T47D (cell line): ENCODE measurements around the gene TBK1.
A peak's percentile ranks its signal among the peaks of the same experiment; 100 is the strongest.

ENCODE experiments used
- DNase-seq, 2 experiments: peaks; one replicate each; pipeline versions ENCODE4 v3.0.0 to v3.0.0-alpha.2; 2011 to 2012; ENCODE audit warnings: low read depth in 1 of 2, low spot score in 1 of 2
- JUND ChIP-seq: IDR thresholded peaks from 2 replicates; pipeline ENCODE4 v1.6.1; 2012; ENCODE audit warnings: low read depth
- in situ Hi-C: cut with HindIII; loops from 2 replicates; pipeline ENCODE4 v1.10.0; 2016; ENCODE audit warnings: low sequenced_read_pairs, low pct_unique_long_range_greater_than_20kb

TBK1 gene

GRCh38 chr12:64430886-64431285, 21.0 kb upstream of the TBK1 start:
- no peak for DNase-seq
- in situ Hi-C loops = no loop called here
- no peak for TF ChIP-seq JUND

- DNase-seq = no peak
- in situ Hi-C loops = no loop called here
- no peak for TF ChIP-seq JUND
Measured at GRCh38 chr12:64431791-64432190, 20.1 kb upstream of the TBK1 start.

GRCh38 chr12:64433915-64434314, 18.0 kb upstream of the TBK1 start:
- in situ Hi-C loops = no loop called here
- DNase-seq = no peak
- no peak for TF ChIP-seq JUND

- in situ Hi-C loops = no loop called here
- TF ChIP-seq JUND = no peak
- DNase-seq = no peak
Measured at GRCh38 chr12:64440100-64440499, 11.8 kb upstream of the TBK1 start.

GRCh38 chr12:64445490-64445889, 6.4 kb upstream of the TBK1 start:
- DNase-seq = no peak
- no peak for TF ChIP-seq JUND
- in situ Hi-C loops = no loop called here

- in situ Hi-C loops = no loop called here
- no peak for TF ChIP-seq JUND
- no peak for DNase-seq
Measured at GRCh38 chr12:64446295-64446694, 5.6 kb upstream of the TBK1 start.

- DNase-seq = no peak
- in situ Hi-C loops = no loop called here
- no peak for TF ChIP-seq JUND
Measured at GRCh38 chr12:64450057-64450640, 1.8 kb upstream of the TBK1 start.

- no peak for TF ChIP-seq JUND
- in situ Hi-C loops = no loop called here
- peak in 1 of 2 experiments; percentile 27 for DNase-seq
Measured at GRCh38 chr12:64450711-64451486, 1.0 kb upstream of the TBK1 start.

- DNase-seq = peak; percentile 52 to 91
- TF ChIP-seq JUND = no peak
- in situ Hi-C loops = no loop called here
Measured at GRCh38 chr12:64452559-64453329, 824 bp downstream of the TBK1 start.

GRCh38 chr12:64455506-64455905, 3.6 kb downstream of the TBK1 start:
- no peak for DNase-seq
- no peak for TF ChIP-seq JUND

GRCh38 chr12:64456119-64456518, 4.2 kb downstream of the TBK1 start:
- DNase-seq = no peak
- TF ChIP-seq JUND = no peak
- in situ Hi-C loops = no loop called here

More at GRCh38 chr12:64455506-64455905, 3.6 kb downstream of the TBK1 start:
- in situ Hi-C loops = no loop called here

- TF ChIP-seq JUND = no peak
- in situ Hi-C loops = no loop called here
- no peak for DNase-seq
Measured at GRCh38 chr12:64457032-64457431, 5.1 kb downstream of the TBK1 start.

GRCh38 chr12:64457466-64457865, 5.5 kb downstream of the TBK1 start:
- no peak for DNase-seq
- no peak for TF ChIP-seq JUND
- in situ Hi-C loops = no loop called here
